Mesodermal cell (in vitro differentiated cells): Measurements from ENCODE around the gene TBC1D5. TPM values are rescaled to one million over a fixed set of nuclear protein-coding genes. Genes with fewer than 3 reads are reported as not detected.
A peak's percentile ranks its signal among the peaks of the same experiment; 100 is the strongest.
"Not testable (repeated sequence)": the region's sequence is repeated elsewhere in the genome, so short reads cannot be mapped to it uniquely, and the experiment has no call there.

Experiments used
- H3K27ac ChIP-seq: 2 replicates; pipeline ENCODE4 v1.7.0; 2013; ENCODE audit warnings: mild to moderate bottlenecking, low read depth, low read length, moderate library complexity; ENCODE audit not compliant: severe bottlenecking
- H3K36me3 ChIP-seq: 2 replicates; pipeline ENCODE4 v1.7.1; 2013; ENCODE audit warnings: mild to moderate bottlenecking, low read length, moderate library complexity; ENCODE audit not compliant: control insufficient read depth, insufficient read depth
- H3K4me1 ChIP-seq: one replicate; pipeline ENCODE4 v1.7.1; 2013; ENCODE audit warnings: mild to moderate bottlenecking, low read length; ENCODE audit not compliant: insufficient read depth, control insufficient read depth, poor library complexity, severe bottlenecking
- H3K4me3 ChIP-seq: 2 replicates; pipeline ENCODE4 v1.7.0; 2013; ENCODE audit warnings: low read length, control low read depth, mild to moderate bottlenecking; ENCODE audit not compliant: insufficient read depth, poor library complexity, severe bottlenecking; ENCODE audit errors: extremely low read depth
- H3K9me3 ChIP-seq: 2 replicates; pipeline ENCODE4 v1.7.1; 2013; ENCODE audit warnings: mild to moderate bottlenecking, low read length, moderate library complexity; ENCODE audit not compliant: control insufficient read depth
- WGBS, 2 experiments: methylation state at CpG; one replicate each; pipeline ENCODE4 v1.1.5; 2013; ENCODE audit warnings: missing lambda C conversion rate in 2 of 2; ENCODE audit not compliant: insufficient coverage in 2 of 2; 5-methylcytosine and 5-hydroxymethylcytosine counted together
- polyA plus RNA-seq, 2 experiments: library from polyadenylated mRNA; stranded (reverse); fragments of 50-300 nt; gene quantifications; one replicate each; pipeline ENCODE4 v1.2.3, GENCODE V29; 2013

Gene TBC1D5
- 45.7 TPM for polyA plus RNA-seq (2013, experiment 1 of 2)
- 47.9 TPM for polyA plus RNA-seq (2013, experiment 2 of 2)

- 0% methylated on average over 39 to 43 of the region's 86 CpGs for WGBS, 2 experiments
Observed at GRCh38 chr3:17742102-17742879, at the start of gene TBC1D5. Gene TBC1D5 (minus strand): TSS chr3:17742631. CDS start chr3:17508570, 234,061 bp downstream.

GRCh38 chr3:17783426-17783825, 41.0 kb upstream of the TBC1D5 start:
- no peaks in the 10 kb centered on the region for H3K36me3 ChIP-seq
- WGBS, 2 experiments, result 89 to 100% methylated on average over 1 of the region's 1 CpG
- no peaks in the 10 kb centered on the region for H3K9me3 ChIP-seq
- no peak overlapping the region for H3K4me3 ChIP-seq
- H3K4me1 ChIP-seq, result no peaks in the 10 kb centered on the region
- H3K27ac ChIP-seq, result no peak overlapping the region

More at GRCh38 chr3:17742102-17742879, at the start of gene TBC1D5:
- Histone ChIP-seq H3K36me3 (no peaks in the 10 kb centered on the region), H3K4me3 (peak within 1 kb of the TSS; percentile 63), H3K4me1 (peaks cover 19% of the 10 kb centered on the region), H3K27ac (peak within 1 kb of the TSS; percentile 96), H3K9me3 (no peaks in the 10 kb centered on the region)

DNA sequence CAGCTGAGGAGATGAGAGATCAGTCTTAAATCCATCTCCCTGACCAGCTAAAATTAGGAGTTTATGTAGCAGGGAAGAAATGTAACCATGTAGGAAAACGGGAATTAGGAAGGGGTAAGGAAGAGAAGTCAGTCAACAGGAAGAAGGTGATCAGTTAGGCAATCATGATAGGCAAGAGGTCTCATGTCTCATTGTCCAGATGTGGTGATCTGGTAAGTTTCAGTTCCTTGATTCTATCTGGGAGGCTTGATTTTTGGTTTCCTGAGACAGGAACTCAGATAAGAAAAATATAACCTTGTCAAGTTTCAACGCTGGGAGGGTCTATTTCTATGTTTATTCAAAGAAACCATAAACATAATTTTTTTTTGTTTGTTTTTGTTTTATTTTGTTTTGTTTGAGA, 40.3 kb upstream of the TBC1D5 start:
- no peaks in the 10 kb centered on the region for H3K36me3 ChIP-seq
- no peak overlapping the region for H3K4me3 ChIP-seq
- H3K9me3 ChIP-seq, result no peaks in the 10 kb centered on the region
- H3K27ac ChIP-seq, result no peak overlapping the region
- H3K4me1 ChIP-seq, result no peaks in the 10 kb centered on the region
- whole genome bisulfite sequencing, 2 experiments, result 70% methylated on average over 1 of the region's 2 CpGs; no CpG with 5 or more reads in 1 of the 2 experiments

- H3K27ac ChIP-seq, H3K4me3 ChIP-seq, H3K36me3 ChIP-seq, H3K9me3 ChIP-seq, H3K4me1 ChIP-seq: not testable (repeated sequence)
- 100% methylated on average over 1 of the region's 2 CpGs; no CpG with 5 or more reads in 1 of the 2 experiments for WGBS, 2 experiments
Observed at GRCh38 chr3:17780369-17780768, 37.9 kb upstream of the TBC1D5 start.

DNA sequence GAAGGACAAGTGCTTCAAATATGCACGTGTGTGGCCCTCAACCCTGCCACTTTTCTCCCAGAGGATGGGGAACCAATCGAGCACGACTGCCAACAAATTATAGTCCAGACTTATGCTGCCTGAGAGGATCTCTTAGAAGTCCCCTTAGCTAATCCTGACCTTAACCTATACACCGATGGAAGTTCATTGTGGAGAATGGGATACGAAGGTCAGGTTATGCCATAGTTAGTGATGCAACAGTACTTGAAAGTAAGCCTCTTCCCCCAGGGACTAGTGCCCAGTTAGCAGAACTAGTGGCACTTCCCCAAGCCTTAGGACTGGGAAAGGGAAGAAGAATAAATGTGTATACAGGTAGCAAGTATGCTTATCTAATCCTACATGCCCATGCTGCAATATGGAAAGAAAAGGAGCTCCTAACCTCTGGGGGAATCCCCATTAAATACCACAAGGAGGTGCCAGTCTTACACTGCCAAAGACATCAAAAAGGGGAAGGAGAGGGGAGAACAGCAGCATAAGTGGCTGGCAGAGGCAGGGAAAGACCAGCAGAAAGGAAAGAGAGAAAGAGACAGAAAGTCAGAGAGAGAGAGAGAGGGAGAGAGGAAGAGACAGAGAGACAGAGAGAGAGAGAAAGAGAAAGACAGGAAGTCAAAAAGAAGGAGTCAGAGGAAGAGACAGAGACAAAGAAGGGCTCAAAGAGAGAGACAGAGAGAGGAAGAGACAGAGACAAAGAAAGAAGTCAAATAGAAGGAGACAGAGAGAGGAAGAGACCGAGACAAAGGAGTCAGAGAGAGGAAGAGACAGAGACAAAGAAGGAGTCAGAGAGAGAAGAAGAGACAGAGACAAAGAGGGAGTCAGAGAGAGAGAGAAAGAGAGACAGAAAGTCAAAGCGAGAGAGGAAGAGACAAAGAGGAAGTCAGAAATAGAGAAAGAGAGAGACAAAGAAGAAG, 37.1 kb upstream of the TBC1D5 start:
- not testable (repeated sequence) for H3K27ac ChIP-seq, H3K36me3 ChIP-seq, H3K4me1 ChIP-seq, H3K9me3 ChIP-seq, H3K4me3 ChIP-seq
- WGBS, 2 experiments, result 80 to 88% methylated on average over 2 to 5 of the region's 7 CpGs

GRCh38 chr3:17777326-17777725, 34.9 kb upstream of the TBC1D5 start:
- not testable (repeated sequence) for H3K4me3 ChIP-seq, H3K36me3 ChIP-seq, H3K9me3 ChIP-seq, H3K4me1 ChIP-seq, H3K27ac ChIP-seq
- 92 to 100% methylated on average over 4 to 6 of the region's 6 CpGs for WGBS, 2 experiments

DNA sequence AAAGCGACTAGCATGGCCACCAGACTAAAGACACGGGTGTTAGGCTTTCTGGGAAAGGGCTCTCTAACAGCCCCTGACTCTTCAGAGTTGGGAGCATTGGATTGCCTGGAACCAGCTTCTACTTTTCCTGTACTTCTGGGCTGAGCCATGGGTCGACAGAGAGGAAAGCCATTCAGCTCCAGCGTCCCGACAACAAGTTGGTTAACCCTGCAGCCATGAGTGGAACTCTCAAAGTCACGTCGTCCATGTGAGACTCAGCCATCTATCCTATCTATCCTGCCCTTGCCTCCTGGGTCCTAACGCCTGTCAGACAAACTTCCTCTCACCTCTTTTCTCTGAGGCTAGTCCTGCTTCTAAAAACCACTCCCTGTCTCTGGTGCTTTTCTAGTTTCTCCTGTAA, 32.6 kb upstream of the TBC1D5 start:
- H3K9me3 ChIP-seq, result no peaks in the 10 kb centered on the region

DNA sequence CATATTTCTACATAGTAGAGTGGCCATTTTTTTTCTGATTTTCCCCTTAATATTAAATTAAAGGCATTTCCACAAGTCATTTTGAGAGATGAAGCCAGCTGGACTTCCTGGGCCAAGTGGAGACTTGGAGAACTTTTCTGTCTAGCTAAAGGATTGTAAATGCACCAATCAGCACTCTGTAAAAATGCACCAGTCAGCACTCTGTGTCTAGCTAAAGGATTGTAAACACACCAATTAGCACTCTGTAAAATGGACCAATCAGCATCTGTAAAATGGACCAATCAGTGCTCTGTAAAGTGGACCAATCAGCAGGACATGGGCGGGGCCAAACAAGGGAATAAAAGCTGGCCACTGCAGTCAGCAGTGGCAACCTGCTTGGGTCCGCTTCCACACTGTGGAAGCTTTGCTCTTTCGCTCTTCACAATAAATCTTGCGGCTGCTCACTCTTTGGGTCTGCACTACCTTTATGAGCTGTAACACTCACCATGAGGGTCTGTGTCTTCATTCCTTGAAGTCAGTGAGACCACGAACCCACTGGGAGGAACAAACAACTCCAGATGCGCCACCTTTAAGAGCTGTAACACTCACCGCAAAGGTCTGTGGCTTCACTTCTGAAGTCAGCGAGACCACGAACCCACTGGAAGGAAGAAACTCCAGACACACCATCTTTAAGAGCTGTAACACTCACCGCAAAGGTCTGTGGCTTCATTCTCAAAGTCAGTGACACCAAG, 31.9 kb upstream of the TBC1D5 start:
- not testable (repeated sequence) for H3K4me1 ChIP-seq, H3K36me3 ChIP-seq, H3K4me3 ChIP-seq, H3K27ac ChIP-seq, H3K9me3 ChIP-seq
- 92 to 95% methylated on average over 9 to 10 of the region's 10 CpGs for WGBS, 2 experiments

More for the DNA sequence above, 32.6 kb upstream of the TBC1D5 start:
- H3K36me3 ChIP-seq, result no peaks in the 10 kb centered on the region
- no peak overlapping the region for H3K4me3 ChIP-seq
- H3K27ac ChIP-seq, result no peak overlapping the region
- no peaks in the 10 kb centered on the region for H3K4me1 ChIP-seq
- WGBS, 2 experiments, result 88 to 94% methylated on average over 8 of the region's 8 CpGs

DNA sequence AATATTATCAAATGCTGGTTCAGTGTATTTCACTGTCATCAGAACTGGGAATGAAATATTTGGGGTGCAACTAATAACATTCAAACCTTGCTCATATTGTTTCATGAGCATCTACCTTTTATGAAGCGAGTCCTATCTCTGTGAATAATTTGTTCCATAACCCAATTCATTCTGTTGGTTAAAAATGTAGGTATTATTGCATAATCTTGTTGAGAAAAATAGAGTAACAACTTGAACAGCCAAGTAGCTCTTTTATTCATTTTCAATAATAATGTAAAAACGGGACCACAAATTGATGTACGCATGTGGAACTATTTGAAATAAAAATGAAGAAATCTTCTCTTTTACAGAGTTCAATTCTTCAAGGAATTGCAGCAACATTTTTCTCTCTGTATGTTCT, 30.1 kb upstream of the TBC1D5 start:
- Histone ChIP-seq H3K9me3 (no peaks in the 10 kb centered on the region), H3K36me3 (no peaks in the 10 kb centered on the region), H3K4me1 (no peaks in the 10 kb centered on the region), H3K27ac (no peak overlapping the region), H3K4me3 (no peak overlapping the region)
- no CpG with 5 or more reads among the region's 3 CpGs for WGBS, 2 experiments
